GM12878 (cell line): Measurements from ENCODE around the gene FERMT1.

Experiments
- CHD2 ChIP-seq: IDR thresholded peaks from 2 replicates; pipeline ENCODE4 v1.6.1; 2011; ENCODE audit warnings: low read depth, low read length, improper control_type of control experiment, borderline replicate concordance
- CTCF ChIP-seq, 3 experiments: IDR thresholded peaks in 2 of 3; conservative IDR thresholded peaks in 1 of 3; 2 replicates each; pipeline ENCODE4 v1.5.1; 2011; ENCODE audit warnings: low read depth in 3 of 3, low read length in 3 of 3, mild to moderate bottlenecking in 3 of 3, control low read depth in 2 of 3, moderate library complexity in 2 of 3, inconsistent platforms in 1 of 3, mixed read lengths in 1 of 3; ENCODE audit not compliant: control insufficient read depth in 2 of 3, insufficient read depth in 1 of 3; ENCODE audit errors: extremely low read depth in 1 of 3
- EP300 ChIP-seq, 2 experiments: fragments of 150-350 bp in 1 of 2; IDR thresholded peaks; 2 replicates each; pipeline ENCODE4 v1.6.1; 2011 to 2012; ENCODE audit warnings: low read depth in 2 of 2, low read length in 2 of 2, borderline replicate concordance in 1 of 2, improper control_type of control experiment in 1 of 2, inconsistent platforms in 1 of 2; ENCODE audit not compliant: control insufficient read depth in 1 of 2
- EZH2 ChIP-seq: IDR thresholded peaks from 2 replicates; pipeline ENCODE4 v1.6.1; 2012; ENCODE audit warnings: low read depth, mild to moderate bottlenecking, control low read depth, inconsistent platforms, low read length, borderline replicate concordance; ENCODE audit not compliant: control insufficient read depth
- FOXM1 ChIP-seq: IDR thresholded peaks from 2 replicates; pipeline ENCODE4 v1.6.1; 2012; ENCODE audit warnings: low read depth, mild to moderate bottlenecking, inconsistent platforms, low read length, moderate library complexity
- HDGF ChIP-seq: fragments of 450-650 bp; IDR thresholded peaks from 2 replicates; pipeline ENCODE4 v1.6.1; 2016; ENCODE audit warnings: antibody characterized with exemption
- NFXL1 ChIP-seq: fragments of 450-650 bp; IDR thresholded peaks from 2 replicates; pipeline ENCODE4 v1.6.1; 2017; ENCODE audit warnings: antibody characterized with exemption, mild to moderate bottlenecking, borderline replicate concordance
- PBX3 ChIP-seq: IDR thresholded peaks from 2 replicates; pipeline ENCODE4 v1.6.1; 2011; ENCODE audit warnings: mild to moderate bottlenecking, low read depth, low read length, moderate library complexity; ENCODE audit not compliant: insufficient replicate concordance
- POLR2A ChIP-seq: IDR thresholded peaks from 2 replicates; pipeline ENCODE4 v1.6.1; 2011; ENCODE audit warnings: low read depth, mild to moderate bottlenecking, low read length
- POLR2AphosphoS5 ChIP-seq: IDR thresholded peaks from 2 replicates; pipeline ENCODE4 v1.6.1; 2011; ENCODE audit warnings: mild to moderate bottlenecking, low read length, inconsistent platforms
- RCOR1 ChIP-seq: conservative IDR thresholded peaks from 2 replicates; pipeline ENCODE4 v1.6.1; 2012; ENCODE audit warnings: low read depth, low read length, improper control_type of control experiment

GRCh38 chr20:6126846-6127245 lies 4.0 kb upstream of the FERMT1 start:
- TF ChIP-seq HDGF: no peak
- no peak for TF ChIP-seq CTCF (IDR thresholded peaks at IDR 0.05 in 2 of 3, conservative IDR thresholded peaks at IDR 0.05 in 1 of 3; ENCODE audit: control insufficient read depth in 2 of 3, extremely low read depth in 1 of 3, insufficient read depth in 1 of 3, low read depth in 3 of 3, low read length in 3 of 3)
- TF ChIP-seq POLR2AphosphoS5: no peak
- TF ChIP-seq FOXM1: no peak
- no peak for TF ChIP-seq EP300 (IDR thresholded peaks at IDR 0.05; ENCODE audit: borderline replicate concordance in 1 of 2, control insufficient read depth in 1 of 2, low read depth in 2 of 2, low read length in 2 of 2)
- TF ChIP-seq EZH2: no peak
- TF ChIP-seq RCOR1: no peak
- no peak for TF ChIP-seq NFXL1
- no peak for TF ChIP-seq PBX3
- no peak for TF ChIP-seq POLR2A
- TF ChIP-seq CHD2: no peak
